Measurements from ENCODE around the gene TRAPPC10. TPM values are rescaled to one million over a fixed set of nuclear protein-coding genes. Genes with fewer than 3 reads are reported as not detected.

Gene TRAPPC10
- total and polyA plus RNA-seq, 2 of the 8 experiments (the other 6 are each of a cell fraction or from before 2014, with no cell fraction given): 18.5 to 29.8 TPM

GRCh38 chr21:44052830-44053226, 40.7 kb downstream of the TRAPPC10 start:
- H3K27ac ChIP-seq (ENCODE audit: low read depth, low read length): no peak overlapping the region
- H3K23ac ChIP-seq (ENCODE audit: insufficient read length): no peak overlapping the region
- ChIA-PET CTCF (ENCODE audit: partially characterized antibody) (no interaction called here), POLR2A (ENCODE audit: partially characterized antibody) (no interaction called here)
- no peak for DNase-seq (ENCODE audit: low read depth in 1 of 2, low spot score in 2 of 2)
- H3K79me1 ChIP-seq (ENCODE audit: low read depth, low read length): peaks cover 19% of the 10 kb centered on the region
- H3K18ac ChIP-seq (ENCODE audit: extremely low read depth, low read length): no peak overlapping the region
- no peak overlapping the region for H4K91ac ChIP-seq (replicated peaks; ENCODE audit: insufficient read length, low read length)
- no peaks in the 10 kb centered on the region for H3K23me2 ChIP-seq (ENCODE audit: low read depth, low read length)
- no peak overlapping the region for H4K8ac ChIP-seq (ENCODE audit: extremely low read depth, insufficient read depth, low read length)
- no peak overlapping the region for H3K14ac ChIP-seq (ENCODE audit: insufficient read length)
- no peak overlapping the region for H2BK12ac ChIP-seq (ENCODE audit: low read depth, low read length)
- peaks cover 3 to 23% of the 10 kb centered on the region in 2 experiments; a peak in 2 of 4 replicates for H3K79me2 ChIP-seq (ENCODE audit: control insufficient read depth in 1 of 2, insufficient read depth in 2 of 2, low read length in 2 of 2)
- no peak overlapping the region for H2BK120ac ChIP-seq (replicated peaks; ENCODE audit: low read depth, low read length)
- no peaks in the 10 kb centered on the region; a peak in 1 of 7 replicates for H3K27me3 ChIP-seq (replicated peaks in 1 of 4; ENCODE audit: control insufficient read depth in 3 of 4, extremely low read depth in 1 of 4, insufficient read depth in 3 of 4, low read length in 3 of 4)
- FAIRE-seq: no peak
- H3K4ac ChIP-seq (replicated peaks; ENCODE audit: insufficient read length, low read depth, low read length): no peak overlapping the region
- H2BK20ac ChIP-seq (ENCODE audit: low read length): no peak overlapping the region
- no peak overlapping the region for H2BK5ac ChIP-seq (ENCODE audit: low read depth, low read length)
- TF ChIP-seq KDM5A (IDR thresholded peaks at IDR 0.05; ENCODE audit: low read length) (no peak), HDAC6 (IDR thresholded peaks at IDR 0.05; ENCODE audit: low read depth, low read length) (no peak), EGR1 (IDR thresholded peaks at IDR 0.05; ENCODE audit: borderline replicate concordance, low read depth, low read length) (no peak), JUN (IDR thresholded peaks at IDR 0.05; ENCODE audit: low read depth, low read length) (no peak), CTBP2 (IDR thresholded peaks at IDR 0.05; ENCODE audit: borderline replicate concordance, insufficient read depth, insufficient read length, low read length) (no peak), SIX5 (IDR thresholded peaks at IDR 0.05; ENCODE audit: low read depth, low read length) (no peak), SP2 (IDR thresholded peaks at IDR 0.05; ENCODE audit: low read length) (no peak), BRCA1 (IDR thresholded peaks at IDR 0.05; ENCODE audit: low read depth, low read length) (no peak)
- H3K4me2 ChIP-seq (ENCODE audit: insufficient read depth in 1 of 2, low read depth in 2 of 2, low read length in 2 of 2): no peak overlapping the region
- peaks cover 0 to 9% (median 5%) of the 10 kb centered on the region in 4 experiments; a peak in 6 of 8 replicates for H3K36me3 ChIP-seq (ENCODE audit: control insufficient read depth in 2 of 4, insufficient read depth in 4 of 4, low read length in 3 of 4)
- H2AFZ ChIP-seq (ENCODE audit: low read length): no peak overlapping the region
- peaks cover 5 to 6% of the 10 kb centered on the region in 2 experiments for H4K20me1 ChIP-seq (replicated peaks in 1 of 2; ENCODE audit: control insufficient read depth in 1 of 2, insufficient read depth in 2 of 2, low read length in 2 of 2)
- no peak overlapping the region for H2AK5ac ChIP-seq (ENCODE audit: low read depth, low read length)
- 94% methylated on average over 6 of the region's 6 CpGs; no CpG with 5 or more reads in 1 of the 2 experiments for WGBS, 2 experiments (ENCODE audit: extremely low coverage in 1 of 2, insufficient coverage in 1 of 2, insufficient read length in 1 of 2, insufficient replicate concordance in 2 of 2, low coverage in 1 of 2, low lambda C conversion rate in 2 of 2, missing lambda C conversion rate in 1 of 2)
- H3K4me1 ChIP-seq (replicated peaks in 1 of 4; ENCODE audit: control insufficient read depth in 3 of 4, insufficient read depth in 4 of 4, low read length in 3 of 4): no peaks in the 10 kb centered on the region
- no peak overlapping the region for H3K56ac ChIP-seq (replicated peaks; ENCODE audit: insufficient read length, low read depth, low read length)
- no peak overlapping the region for H4K5ac ChIP-seq (ENCODE audit: insufficient read length, low read depth, low read length)
- H2BK15ac ChIP-seq (ENCODE audit: low read length): no peak overlapping the region
- H3K4me3 ChIP-seq (ENCODE audit: extremely low read depth in 1 of 4, insufficient read depth in 2 of 4, low read depth in 3 of 4, low read length in 4 of 4): no peak overlapping the region
- no peaks in the 10 kb centered on the region for H3K9me3 ChIP-seq (ENCODE audit: insufficient read depth in 2 of 2, low read depth in 1 of 2, low read length in 1 of 2)
- no peak overlapping the region for H3K9ac ChIP-seq (replicated peaks in 1 of 4; ENCODE audit: extremely low read depth in 1 of 4, low read depth in 3 of 4, low read length in 3 of 4)
